Adrenal gland (tissue), 5 donors: ENCODE results near the gene NF1.

Experiments
- POLR2A ChIP-seq, 2 donors: fragments of 450-650 bp; IDR thresholded peaks; one replicate each; pipeline ENCODE4 v1.6.1; 2017; ENCODE audit warnings: antibody characterized with exemption in 2 of 2, mild to moderate bottlenecking in 2 of 2, moderate library complexity in 1 of 2
- TF ChIP-seq, protein P1 (sequence below), 6 experiments: fragments of 450-650 bp in 4 of 6; fragments of 200-600 bp in 2 of 6; sonication (generic) in 1 of 6; IDR thresholded peaks; 1 replicate in 5 of 6; 2 replicates in 1 of 6; pipeline versions ENCODE4 v1.5.1 to v1.8.0; 2016 to 2021; ENCODE audit warnings: antibody characterized with exemption in 6 of 6, mild to moderate bottlenecking in 2 of 6, moderate library complexity in 1 of 6
- donor health status: DM: no; HTN: no; CAD: no.

DNA sequence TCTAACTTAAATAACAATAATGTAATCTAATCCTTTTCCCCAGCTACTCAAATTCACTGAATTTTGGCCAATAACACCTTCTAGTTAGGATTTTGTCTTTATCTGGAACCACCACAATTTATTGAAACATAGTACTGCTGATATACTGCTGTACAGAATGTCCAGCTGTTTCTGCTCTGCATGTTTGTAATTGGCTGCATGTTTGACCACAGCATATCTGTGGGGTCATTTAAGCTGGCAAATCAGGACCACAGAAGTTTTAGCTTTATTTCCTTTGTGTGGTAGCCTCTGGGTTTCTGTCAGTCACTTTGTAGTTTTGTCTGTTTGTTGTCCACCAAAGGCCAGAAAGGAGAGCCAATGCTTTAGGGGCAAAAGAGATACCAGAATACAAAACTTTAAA lies 274.5 kb downstream of the NF1 start:
- TF ChIP-seq, protein P1, sequence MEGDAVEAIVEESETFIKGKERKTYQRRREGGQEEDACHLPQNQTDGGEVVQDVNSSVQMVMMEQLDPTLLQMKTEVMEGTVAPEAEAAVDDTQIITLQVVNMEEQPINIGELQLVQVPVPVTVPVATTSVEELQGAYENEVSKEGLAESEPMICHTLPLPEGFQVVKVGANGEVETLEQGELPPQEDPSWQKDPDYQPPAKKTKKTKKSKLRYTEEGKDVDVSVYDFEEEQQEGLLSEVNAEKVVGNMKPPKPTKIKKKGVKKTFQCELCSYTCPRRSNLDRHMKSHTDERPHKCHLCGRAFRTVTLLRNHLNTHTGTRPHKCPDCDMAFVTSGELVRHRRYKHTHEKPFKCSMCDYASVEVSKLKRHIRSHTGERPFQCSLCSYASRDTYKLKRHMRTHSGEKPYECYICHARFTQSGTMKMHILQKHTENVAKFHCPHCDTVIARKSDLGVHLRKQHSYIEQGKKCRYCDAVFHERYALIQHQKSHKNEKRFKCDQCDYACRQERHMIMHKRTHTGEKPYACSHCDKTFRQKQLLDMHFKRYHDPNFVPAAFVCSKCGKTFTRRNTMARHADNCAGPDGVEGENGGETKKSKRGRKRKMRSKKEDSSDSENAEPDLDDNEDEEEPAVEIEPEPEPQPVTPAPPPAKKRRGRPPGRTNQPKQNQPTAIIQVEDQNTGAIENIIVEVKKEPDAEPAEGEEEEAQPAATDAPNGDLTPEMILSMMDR (IDR thresholded peaks at IDR 0.05), result no peak
- TF ChIP-seq POLR2A (IDR thresholded peaks at IDR 0.05), result no peak
